Esophagus muscularis mucosa (tissue), 4 donors: ENCODE data around the gene ZC3HAV1. TPM values are rescaled to one million over a fixed set of nuclear protein-coding genes. Genes with fewer than 3 reads are reported as not detected.
"Not testable (repeated sequence)": the region's sequence is repeated elsewhere in the genome, so short reads cannot be mapped to it uniquely, and the experiment has no call there.

Experiments
- DNase-seq: peaks from one replicate; pipeline ENCODE4 v3.0.0-alpha.2; 2017; ENCODE audit errors: extremely low spot score
- H3K27ac ChIP-seq, 4 donors: fragments of 200-600 bp; sonication (generic); replicated peaks in 1 of 4; 1 replicate in 3 of 4; 2 replicates in 1 of 4; pipeline ENCODE4 v1.5.1; 2016 to 2019; ENCODE audit warnings: mild to moderate bottlenecking in 1 of 4
- H3K27me3 ChIP-seq, 4 donors: fragments of 200-600 bp; sonication (generic); one replicate each; pipeline versions ENCODE4 v1.5.1 to v1.6.0; 2016 to 2019
- H3K36me3 ChIP-seq, 4 donors: fragments of 200-600 bp; sonication (generic); one replicate each; pipeline ENCODE4 v1.5.1; 2016 to 2019
- H3K4me1 ChIP-seq, 4 donors: fragments of 200-600 bp; sonication (generic); one replicate each; pipeline ENCODE4 v1.5.1; 2016 to 2019
- H3K4me3 ChIP-seq, 4 donors: fragments of 200-600 bp; sonication (generic); 1 replicate in 2 of 4; 2 replicates in 2 of 4; pipeline ENCODE4 v1.5.1; 2016 to 2019; ENCODE audit warnings: mild to moderate bottlenecking in 4 of 4, moderate library complexity in 1 of 4
- H3K9me3 ChIP-seq, 4 donors: fragments of 200-600 bp; sonication (generic); 1 replicate in 3 of 4; 2 replicates in 1 of 4; pipeline ENCODE4 v1.5.1; 2016 to 2019
- EP300 ChIP-seq: sonication (generic); formaldehyde crosslinking; IDR thresholded peaks from one replicate; pipeline ENCODE4 v1.6.1; 2017; ENCODE audit warnings: antibody characterized with exemption
- POLR2A ChIP-seq: fragments of 450-650 bp; IDR thresholded peaks from one replicate; pipeline ENCODE4 v1.6.1; 2017; ENCODE audit warnings: antibody characterized with exemption, moderate library complexity, mild to moderate bottlenecking, low read depth
- POLR2AphosphoS5 ChIP-seq, 2 donors: sonication (generic); formaldehyde crosslinking; IDR thresholded peaks; one replicate each; pipeline ENCODE4 v1.6.1; 2017; ENCODE audit warnings: antibody characterized with exemption in 2 of 2
- WGBS: methylation state at CpG from one replicate; pipeline ENCODE4 v1.1.5; 2018; 5-methylcytosine and 5-hydroxymethylcytosine counted together
- intact Hi-C: fragments of 100-400 bp; cut with DNase I; formaldehyde crosslinking; loops from one replicate; pipeline ENCODE4 v1.15.1; 2023
- total RNA-seq, 4 donors: library from RNA; depleted of rRNA; stranded (reverse); fragments of >200 nt; gene quantifications; one replicate each; pipeline versions ENCODE4 v1.1.0 to v1.2.1, GENCODE V29; 2016
- TF ChIP-seq, protein P1 (sequence below), 3 experiments: fragments of 200-600 bp in 2 of 3; fragments of 450-650 bp in 1 of 3; sonication (generic) in 2 of 3; IDR thresholded peaks; one replicate each; pipeline ENCODE4 v1.5.1; 2017 to 2019; ENCODE audit warnings: antibody characterized with exemption in 3 of 3, mild to moderate bottlenecking in 2 of 3, moderate library complexity in 1 of 3

Gene ZC3HAV1
- total RNA-seq, 4 donors from 2014 or later: 23.7 to 29.5 (median 27.6) TPM

GRCh38 chr7:139060695-139061237 is 48.8 kb downstream of the ZC3HAV1 start:
- Histone ChIP-seq H3K4me1 (peaks cover 2 to 10% (median 8%) of the 10 kb centered on the region in 4 donors), H3K4me3 (no peak overlapping the region), H3K9me3 (no peaks in the 10 kb centered on the region), H3K27me3 (no peaks in the 10 kb centered on the region), H3K36me3 (peaks cover 30 to 94% (median 49%) of the 10 kb centered on the region in 4 donors), H3K27ac (no peak overlapping the region)
- 76% methylated on average over 5 of the region's 5 CpGs for WGBS
- DNase-seq: no peak
- intact Hi-C loops: no loop called here
- no peak for TF ChIP-seq EP300
- no peak for TF ChIP-seq POLR2AphosphoS5 (IDR thresholded peaks at IDR 0.05)
- TF ChIP-seq POLR2A: no peak
- TF ChIP-seq, protein P1, sequence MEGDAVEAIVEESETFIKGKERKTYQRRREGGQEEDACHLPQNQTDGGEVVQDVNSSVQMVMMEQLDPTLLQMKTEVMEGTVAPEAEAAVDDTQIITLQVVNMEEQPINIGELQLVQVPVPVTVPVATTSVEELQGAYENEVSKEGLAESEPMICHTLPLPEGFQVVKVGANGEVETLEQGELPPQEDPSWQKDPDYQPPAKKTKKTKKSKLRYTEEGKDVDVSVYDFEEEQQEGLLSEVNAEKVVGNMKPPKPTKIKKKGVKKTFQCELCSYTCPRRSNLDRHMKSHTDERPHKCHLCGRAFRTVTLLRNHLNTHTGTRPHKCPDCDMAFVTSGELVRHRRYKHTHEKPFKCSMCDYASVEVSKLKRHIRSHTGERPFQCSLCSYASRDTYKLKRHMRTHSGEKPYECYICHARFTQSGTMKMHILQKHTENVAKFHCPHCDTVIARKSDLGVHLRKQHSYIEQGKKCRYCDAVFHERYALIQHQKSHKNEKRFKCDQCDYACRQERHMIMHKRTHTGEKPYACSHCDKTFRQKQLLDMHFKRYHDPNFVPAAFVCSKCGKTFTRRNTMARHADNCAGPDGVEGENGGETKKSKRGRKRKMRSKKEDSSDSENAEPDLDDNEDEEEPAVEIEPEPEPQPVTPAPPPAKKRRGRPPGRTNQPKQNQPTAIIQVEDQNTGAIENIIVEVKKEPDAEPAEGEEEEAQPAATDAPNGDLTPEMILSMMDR (IDR thresholded peaks at IDR 0.05): no peak

DNA sequence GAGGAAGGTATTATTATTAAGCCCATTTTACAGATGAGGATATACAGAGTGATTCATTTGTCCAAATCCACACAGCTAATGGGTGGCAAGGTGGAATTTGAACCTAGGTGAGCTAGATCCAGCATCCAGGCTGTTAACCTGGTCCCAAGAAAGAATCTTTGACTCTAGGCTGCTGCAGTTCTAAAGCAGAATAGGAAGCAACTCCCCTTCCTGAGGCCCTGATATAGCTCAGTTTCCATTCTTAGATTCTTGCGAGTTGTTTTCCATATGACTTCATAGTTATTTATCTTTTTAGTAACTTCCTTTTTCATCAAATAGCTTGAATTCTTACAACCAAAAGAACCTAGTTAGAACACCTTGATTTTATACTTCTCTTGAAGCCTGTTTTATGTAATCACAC is 49.6 kb downstream of the ZC3HAV1 start:
- Histone ChIP-seq H3K27ac (peak overlapping the region in 1 of 4 donors; percentile 55), H3K9me3 (no peaks in the 10 kb centered on the region), H3K4me3 (no peak overlapping the region), H3K36me3 (peaks cover 30 to 91% (median 48%) of the 10 kb centered on the region in 4 donors), H3K27me3 (no peaks in the 10 kb centered on the region), H3K4me1 (peaks cover 2 to 10% (median 8%) of the 10 kb centered on the region in 4 donors)
- intact Hi-C loops: no loop called here
- 65% methylated on average over 1 of the region's 1 CpG for WGBS
- DNase-seq: no peak
- TF ChIP-seq, protein P1 (IDR thresholded peaks at IDR 0.05): no peak
- TF ChIP-seq POLR2AphosphoS5 (IDR thresholded peaks at IDR 0.05) (no peak), POLR2A (no peak), EP300 (no peak)

DNA sequence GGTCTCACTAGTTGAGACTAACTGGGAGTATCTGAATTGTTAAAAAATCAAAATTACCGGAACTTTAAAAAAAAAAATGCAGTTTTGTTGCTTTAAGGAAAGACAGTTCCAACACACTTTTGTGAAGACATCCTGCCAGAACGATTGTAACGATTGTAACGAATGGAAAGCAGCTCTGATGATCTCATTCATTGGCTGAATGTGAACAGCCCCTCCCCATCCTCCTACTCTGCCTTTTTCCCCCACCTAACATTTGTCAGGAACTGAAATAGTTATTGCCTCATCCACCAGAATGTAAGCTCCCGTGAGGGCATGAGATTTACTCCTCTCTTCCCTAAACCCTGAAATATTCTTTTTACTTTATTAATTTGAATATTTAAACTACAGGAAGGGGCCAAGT is 50.6 kb downstream of the ZC3HAV1 start:
- Histone ChIP-seq H3K4me3 (no peak overlapping the region), H3K9me3 (no peaks in the 10 kb centered on the region), H3K27me3 (no peaks in the 10 kb centered on the region), H3K36me3 (peaks cover 30 to 91% (median 47%) of the 10 kb centered on the region in 4 donors), H3K4me1 (peaks cover 2 to 10% (median 8%) of the 10 kb centered on the region in 4 donors), H3K27ac (peak overlapping the region; percentile 13 to 55 (median 44))
- WGBS: 53% methylated on average over 5 of the region's 5 CpGs
- no peak for TF ChIP-seq POLR2AphosphoS5 (IDR thresholded peaks at IDR 0.05)
- no peak for DNase-seq
- intact Hi-C loops: no loop called here

- Histone ChIP-seq H3K4me3 (no peak overlapping the region), H3K36me3 (peaks cover 38 to 89% (median 57%) of the 10 kb centered on the region in 4 donors), H3K27ac (no peak overlapping the region), H3K9me3 (no peaks in the 10 kb centered on the region), H3K27me3 (no peaks in the 10 kb centered on the region), H3K4me1 (peaks cover 2 to 10% (median 6%) of the 10 kb centered on the region in 4 donors)
- no peak for TF ChIP-seq POLR2AphosphoS5 (IDR thresholded peaks at IDR 0.05)
- TF ChIP-seq, protein P1 (IDR thresholded peaks at IDR 0.05): no peak
- intact Hi-C loops: no loop called here
- 92% methylated on average over 1 of the region's 1 CpG for WGBS
- no peak for DNase-seq
Measured at GRCh38 chr7:139055674-139056073, 53.8 kb downstream of the ZC3HAV1 start.

DNA sequence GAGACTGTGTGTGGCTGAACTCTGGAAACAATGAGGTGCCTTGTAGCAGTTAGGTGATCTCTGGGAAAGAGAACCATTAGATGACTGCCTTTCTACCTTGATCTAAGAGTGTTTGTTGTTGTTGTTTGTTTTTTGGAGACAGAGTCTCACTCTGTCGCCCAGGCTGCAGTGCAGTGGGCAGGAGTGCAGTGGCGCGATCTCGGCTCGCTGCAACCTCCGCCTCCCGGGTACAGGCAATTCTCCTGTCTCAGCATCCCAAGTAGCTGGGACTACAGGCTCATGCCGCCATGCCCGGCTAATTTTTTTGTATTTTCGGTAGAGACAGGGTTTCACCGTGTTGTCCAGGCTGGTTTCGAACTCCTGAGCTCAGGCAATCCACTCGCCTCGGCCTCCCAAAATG is 54.9 kb downstream of the ZC3HAV1 start:
- DNase-seq, H3K27ac ChIP-seq, H3K4me1 ChIP-seq, H3K27me3 ChIP-seq, H3K4me3 ChIP-seq, intact Hi-C loops, H3K9me3 ChIP-seq: not testable (repeated sequence)
- peaks cover 43 to 89% (median 58%) of the 10 kb centered on the region in 4 donors for H3K36me3 ChIP-seq
- 94% methylated on average over 14 of the region's 14 CpGs for WGBS

GRCh38 chr7:139054101-139054500 is 55.4 kb downstream of the ZC3HAV1 start:
- intact Hi-C loops: no loop called here
- Histone ChIP-seq H3K27ac (no peak overlapping the region), H3K9me3 (no peaks in the 10 kb centered on the region), H3K4me3 (no peak overlapping the region), H3K4me1 (peaks cover 0 to 6% (median under 1%) of the 10 kb centered on the region in 4 donors), H3K27me3 (no peaks in the 10 kb centered on the region), H3K36me3 (peaks cover 42 to 89% (median 63%) of the 10 kb centered on the region in 4 donors)
- no peak for DNase-seq
- 82% methylated on average over 2 of the region's 2 CpGs for WGBS
- TF ChIP-seq POLR2AphosphoS5 (IDR thresholded peaks at IDR 0.05) (no peak), EP300 (no peak), POLR2A (no peak)
- TF ChIP-seq, protein P1 (IDR thresholded peaks at IDR 0.05): no peak
